Uterus (tissue), 4 donors: ENCODE data around the gene ZNF630. TPM values are rescaled to one million over a fixed set of nuclear protein-coding genes. Genes with fewer than 3 reads are reported as not detected.
A peak's percentile ranks its signal among the peaks of the same experiment; 100 is the strongest.
"Not testable (repeated sequence)": the region's sequence is repeated elsewhere in the genome, so short reads cannot be mapped to it uniquely, and the experiment has no call there.

Experiments used
- DNase-seq, 2 donors: peaks; one replicate each; pipeline ENCODE4 v3.0.0-alpha.2; 2019 to 2020
- H3K27ac ChIP-seq, 2 donors: fragments of 200-600 bp; sonication (generic); 1 replicate in 1 of 2; 2 replicates in 1 of 2; pipeline ENCODE4 v1.5.1; 2016 to 2018
- H3K27me3 ChIP-seq, 2 donors: fragments of 200-600 bp; sonication (generic); one replicate each; pipeline ENCODE4 v1.5.1; 2018 to 2019; ENCODE audit warnings: control low read depth in 1 of 2
- H3K36me3 ChIP-seq, 2 donors: fragments of 200-600 bp; sonication (generic); one replicate each; pipeline ENCODE4 v1.5.1; 2019; ENCODE audit warnings: control low read depth in 1 of 2
- H3K4me1 ChIP-seq, 2 donors: fragments of 200-600 bp; sonication (generic); one replicate each; pipeline ENCODE4 v1.5.1; 2018 to 2019; ENCODE audit warnings: control low read depth in 1 of 2
- H3K4me3 ChIP-seq, 2 donors: fragments of 200-600 bp; sonication (generic); 1 replicate in 1 of 2; 2 replicates in 1 of 2; pipeline ENCODE4 v1.5.1; 2018 to 2019; ENCODE audit warnings: mild to moderate bottlenecking in 1 of 2
- H3K9me3 ChIP-seq, 2 donors: fragments of 200-600 bp; sonication (generic); one replicate each; pipeline ENCODE4 v1.5.1; 2019; ENCODE audit warnings: control low read depth in 1 of 2
- CTCF ChIP-seq, 4 experiments: fragments of 200-600 bp in 2 of 4; fragments of 450-650 bp in 2 of 4; sonication (generic) in 2 of 4; IDR thresholded peaks; one replicate each; pipeline ENCODE4 v1.5.1; 2016 to 2019; ENCODE audit warnings: antibody characterized with exemption in 4 of 4, mild to moderate bottlenecking in 2 of 4, moderate library complexity in 1 of 4
- POLR2A ChIP-seq, 2 donors: fragments of 450-650 bp; IDR thresholded peaks; one replicate each; pipeline ENCODE4 v1.6.1; 2016; ENCODE audit warnings: antibody characterized with exemption in 2 of 2, mild to moderate bottlenecking in 1 of 2, moderate library complexity in 1 of 2
- intact Hi-C: fragments of 100-400 bp; cut with DNase I; formaldehyde crosslinking; loops from one replicate; pipeline ENCODE4 v1.15.1; 2023; ENCODE audit warnings: low total_unique reads
- total RNA-seq, 4 donors: library from RNA; depleted of rRNA in 3 of 4; stranded (reverse); fragments of >200 nt in 3 of 4; gene quantifications; one replicate each; pipeline versions ENCODE4 v1.1.0 to v1.2.4, GENCODE V29; 2014 to 2023
- donor health status: DM: yes; HTN: yes; CAD: no.

Gene ZNF630
- total RNA-seq, 4 donors from 2014 or later: 1.5 to 5.9 (median 4.3) TPM

DNA sequence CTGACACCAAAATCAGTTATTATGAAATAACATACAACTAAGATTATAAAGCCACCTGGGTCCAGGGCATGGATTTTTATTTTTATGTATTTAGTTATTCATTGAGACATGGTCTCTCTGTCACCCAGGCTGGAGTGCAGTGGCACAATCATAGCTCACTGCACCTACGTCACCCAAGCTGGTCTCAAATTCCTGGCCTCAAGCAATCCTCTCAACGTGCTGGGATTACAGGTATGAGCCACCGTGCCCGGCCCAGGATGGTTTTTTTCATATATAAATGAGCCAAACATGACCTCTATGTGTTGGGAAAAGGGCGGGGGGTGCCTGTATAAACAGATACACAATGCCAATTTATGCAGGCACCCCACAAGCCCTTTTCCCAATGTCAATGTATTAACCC is 24.6 kb downstream of the ZNF630 start:
- Histone ChIP-seq H3K27ac (peak overlapping the region; percentile 58 to 66), H3K36me3 (no peaks in the 10 kb centered on the region), H3K4me1 (no peaks in the 10 kb centered on the region), H3K27me3 (no peaks in the 10 kb centered on the region), H3K9me3 (no peaks in the 10 kb centered on the region), H3K4me3 (no peak overlapping the region)
- intact Hi-C loops: no loop called here
- no peak for TF ChIP-seq CTCF (IDR thresholded peaks at IDR 0.05)
- no peak for TF ChIP-seq POLR2A (IDR thresholded peaks at IDR 0.05)
- no peak for DNase-seq

- no peaks in the 10 kb centered on the region for H3K9me3 ChIP-seq
- peak overlapping the region; percentile 58 to 66 for H3K27ac ChIP-seq
- H3K36me3 ChIP-seq: no peaks in the 10 kb centered on the region
- H3K4me1 ChIP-seq: no peaks in the 10 kb centered on the region
- no peak overlapping the region for H3K4me3 ChIP-seq
- H3K27me3 ChIP-seq: no peaks in the 10 kb centered on the region
- intact Hi-C loops: no loop called here
- peak; percentile 58 to 74 for DNase-seq
- TF ChIP-seq CTCF (IDR thresholded peaks at IDR 0.05) (no peak), POLR2A (IDR thresholded peaks at IDR 0.05) (no peak)
Observed at GRCh38 chrX:48045410-48046311, 25.8 kb downstream of the ZNF630 start.

- H3K27ac ChIP-seq: no peak overlapping the region
- DNase-seq: no peak
- intact Hi-C loops: no loop called here
- no peaks in the 10 kb centered on the region for H3K4me1 ChIP-seq
- no peak for TF ChIP-seq CTCF (IDR thresholded peaks at IDR 0.05)
- no peak for TF ChIP-seq POLR2A (IDR thresholded peaks at IDR 0.05)
- H3K4me3 ChIP-seq: no peak overlapping the region
- H3K27me3 ChIP-seq: no peaks in the 10 kb centered on the region
- no peaks in the 10 kb centered on the region for H3K9me3 ChIP-seq
- no peaks in the 10 kb centered on the region for H3K36me3 ChIP-seq
Observed at GRCh38 chrX:48043056-48043455, 28.4 kb downstream of the ZNF630 start.

DNA sequence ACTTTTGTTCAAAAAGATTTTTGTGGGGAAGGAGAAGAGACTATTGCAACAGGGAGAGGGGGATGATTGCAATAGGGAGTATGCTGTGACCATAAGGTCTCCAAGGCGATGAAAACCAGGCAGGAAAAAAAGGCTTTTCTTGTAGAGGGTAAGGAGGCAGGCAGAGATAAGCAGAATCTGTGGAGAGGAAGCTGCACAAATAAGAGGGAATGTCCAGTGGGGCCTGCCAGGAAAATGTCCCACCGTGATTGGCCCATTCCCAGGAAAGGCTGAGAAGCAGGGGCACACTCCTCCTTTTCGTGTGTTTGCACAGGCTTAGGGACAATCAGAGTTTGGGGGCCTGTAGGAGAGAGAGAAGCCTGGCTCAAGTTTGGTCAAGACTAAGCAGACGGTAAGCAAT is 35.5 kb downstream of the ZNF630 start:
- intact Hi-C loops: no loop called here
- no peaks in the 10 kb centered on the region for H3K36me3 ChIP-seq
- no peak overlapping the region for H3K27ac ChIP-seq

DNA sequence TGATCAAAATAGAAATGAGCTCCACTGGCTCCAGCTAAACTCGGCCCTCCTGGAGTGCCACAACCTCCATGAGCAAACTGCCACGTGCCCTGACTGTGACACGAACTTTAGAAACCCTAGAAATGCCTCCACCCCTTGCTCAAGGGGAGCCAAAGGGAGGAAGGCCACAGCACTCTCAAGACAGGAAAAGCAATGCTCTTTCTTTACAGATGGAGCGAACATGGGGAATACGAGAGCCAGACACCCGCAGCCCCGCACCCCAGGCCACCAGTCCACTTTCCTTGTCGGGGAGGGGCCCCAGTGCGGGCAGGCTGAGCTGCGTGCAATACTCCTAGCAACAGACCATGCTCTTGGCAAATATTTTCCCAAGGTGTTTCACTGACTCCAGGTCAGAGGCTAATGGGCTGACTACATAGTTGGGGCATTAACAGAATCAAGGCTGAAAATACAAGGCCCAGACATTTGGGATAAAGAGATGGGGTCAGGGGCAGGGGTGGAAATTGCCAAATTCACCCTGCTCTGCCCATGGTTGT is 40.7 kb downstream of the ZNF630 start:
- H3K4me3 ChIP-seq, H3K9me3 ChIP-seq, intact Hi-C loops, H3K27me3 ChIP-seq, H3K36me3 ChIP-seq, H3K27ac ChIP-seq, DNase-seq, H3K4me1 ChIP-seq: not testable (repeated sequence)

More for the DNA sequence above, 35.5 kb downstream of the ZNF630 start:
- no peak for TF ChIP-seq CTCF (IDR thresholded peaks at IDR 0.05)
- no peak for TF ChIP-seq POLR2A (IDR thresholded peaks at IDR 0.05)
- no peaks in the 10 kb centered on the region for H3K4me1 ChIP-seq
- H3K27me3 ChIP-seq: no peaks in the 10 kb centered on the region
- no peaks in the 10 kb centered on the region for H3K9me3 ChIP-seq
- no peak overlapping the region for H3K4me3 ChIP-seq
- DNase-seq: no peak
